Activated T-cell treated with anti-CD3 and anti-CD28 coated beads for 48 hours (primary cell): Measurements from ENCODE around the gene DOC2A.
"Not testable (repeated sequence)": the region's sequence is repeated elsewhere in the genome, so short reads cannot be mapped to it uniquely, and the experiment has no call there.

ENCODE experiments used
- DNase-seq: peaks from one replicate; pipeline ENCODE4 v3.0.0-alpha.2; 2020; ENCODE audit warnings: low read depth

DOC2A gene

GRCh38 chr16:30027588-30028437 is 17.0 kb upstream of the DOC2A start:
- no peak for DNase-seq

GRCh38 chr16:30026449-30026848 is 15.6 kb upstream of the DOC2A start:
- no peak for DNase-seq

DNA sequence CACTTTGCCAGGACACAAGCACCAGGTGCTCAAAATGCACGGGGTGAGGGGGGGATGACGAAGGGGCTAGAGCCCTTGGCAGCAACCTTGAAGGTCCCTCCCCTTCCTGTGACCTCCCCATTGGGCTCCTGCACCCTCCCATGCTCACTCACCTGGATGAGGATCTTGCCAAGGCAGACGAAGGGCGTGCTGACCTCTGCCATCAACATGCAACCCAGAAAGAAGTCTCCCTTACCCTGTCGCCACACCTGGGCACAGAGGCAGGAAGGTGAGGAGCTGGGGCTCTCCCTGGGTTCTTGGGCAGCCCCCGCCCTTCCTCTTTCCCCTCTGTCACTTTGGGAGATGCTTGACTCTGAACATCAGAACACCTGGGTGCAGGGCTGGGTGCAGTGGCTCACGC is 14.7 kb upstream of the DOC2A start:
- DNase-seq, result no peak

DNA sequence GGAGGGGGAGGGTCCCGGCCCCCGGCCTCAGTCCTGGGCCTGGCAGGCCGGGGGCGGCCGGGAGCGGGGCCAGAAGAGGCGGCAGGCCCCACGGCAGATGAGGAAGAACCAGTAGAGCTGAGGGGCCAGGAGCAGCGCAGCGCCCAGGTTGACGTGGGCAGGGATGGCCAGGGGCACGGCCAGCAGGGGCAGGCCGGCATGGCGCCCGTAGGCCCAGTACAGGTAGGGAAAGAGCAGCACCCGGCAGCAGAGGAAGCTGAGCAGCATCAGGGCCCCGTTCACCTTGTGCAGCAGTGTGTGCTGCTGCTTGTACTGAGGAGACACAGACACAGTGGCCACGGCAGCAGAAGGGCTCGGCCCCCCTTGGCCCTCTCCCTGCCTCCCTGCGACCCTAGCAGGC is 14.3 kb upstream of the DOC2A start:
- no peak for DNase-seq

GRCh38 chr16:30024451-30024850 is 13.6 kb upstream of the DOC2A start:
- no peak for DNase-seq

DNA sequence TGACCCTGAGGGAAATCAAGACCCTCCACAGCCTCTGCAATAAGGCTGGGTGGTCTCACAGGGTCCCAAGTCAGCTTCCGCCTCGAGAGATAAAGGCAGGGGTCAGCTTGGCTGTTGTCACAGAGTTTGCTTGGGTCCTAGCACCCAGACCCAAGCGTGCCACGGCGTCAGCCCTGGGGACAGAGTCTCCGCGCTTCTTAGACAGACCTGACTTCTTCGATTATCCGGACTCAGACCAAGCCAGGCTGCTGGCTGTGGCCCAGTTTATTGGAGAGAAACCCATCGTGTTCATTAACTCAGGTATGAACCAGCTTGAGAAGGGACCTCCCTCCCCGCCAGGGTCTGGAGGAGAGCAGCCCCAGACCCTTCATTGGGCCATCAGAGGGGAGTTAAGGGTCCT is 12.8 kb upstream of the DOC2A start:
- no peak for DNase-seq

- no peak for DNase-seq
Observed at GRCh38 chr16:30022887-30023286, 12.1 kb upstream of the DOC2A start, which contains the start of gene C16orf92. Gene C16orf92, plus strand, starts transcription at chr16:30023198. Its CDS starts 143 bp downstream, at chr16:30023341.

GRCh38 chr16:30018731-30019158 is 7.9 kb upstream of the DOC2A start:
- DNase-seq, result no peak

DNA sequence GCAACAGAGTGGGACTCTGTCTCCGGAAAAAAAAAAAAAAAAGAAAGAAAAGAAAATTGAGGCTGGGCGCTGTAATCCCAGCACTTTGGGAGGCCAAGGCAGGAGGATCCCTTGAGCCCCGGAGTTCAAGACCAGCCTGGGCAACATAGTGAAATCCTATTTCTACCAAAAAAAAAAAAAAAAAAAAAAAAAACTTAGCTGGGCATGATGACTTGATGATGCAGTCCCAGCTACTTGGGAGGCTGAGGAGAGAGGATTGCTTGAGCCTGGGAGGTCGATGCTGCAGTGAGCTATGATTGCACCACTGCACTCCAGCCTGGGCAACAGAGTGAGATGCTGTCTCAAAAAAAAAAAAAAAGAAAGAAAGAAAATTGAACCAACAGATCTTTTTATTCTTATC is 7.1 kb upstream of the DOC2A start:
- not testable (repeated sequence) for DNase-seq

- DNase-seq, result no peak
Observed at GRCh38 chr16:30017277-30017656, 6.4 kb upstream of the DOC2A start.

DNA sequence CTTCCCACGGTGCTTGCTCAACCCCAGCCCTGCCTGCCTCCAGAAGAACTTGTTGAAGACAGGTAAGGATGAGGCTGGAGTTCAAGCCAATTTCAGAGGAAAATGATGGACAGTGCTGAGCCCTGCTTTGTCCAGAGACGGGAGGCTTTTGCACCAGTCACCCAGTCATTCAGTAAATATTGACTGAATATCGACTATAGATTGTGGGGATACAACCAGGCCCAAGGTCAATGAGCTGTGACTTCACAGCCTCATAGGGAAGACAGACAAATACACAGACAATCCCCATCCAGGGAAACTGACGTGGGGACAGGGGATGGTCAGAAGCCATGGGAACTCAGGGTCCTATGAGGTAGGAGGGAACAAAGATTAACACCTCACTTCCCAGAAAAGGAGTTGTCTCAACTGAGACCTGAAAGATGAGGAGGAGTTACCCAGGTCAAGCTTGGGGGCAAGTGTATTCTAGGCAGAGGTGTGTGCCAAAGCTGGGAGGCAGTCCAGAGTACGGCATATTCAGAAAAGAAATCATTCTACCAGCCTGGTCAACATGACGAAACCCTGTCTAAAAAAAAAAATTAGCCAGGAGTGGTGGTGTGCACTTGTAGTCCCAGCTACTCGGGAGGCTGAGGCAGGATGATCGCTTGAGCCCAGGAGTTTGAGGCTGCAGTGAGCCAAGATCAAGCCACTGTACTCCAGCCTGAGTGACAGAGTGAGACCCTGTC is 5.9 kb upstream of the DOC2A start:
- DNase-seq, result no peak

DNA sequence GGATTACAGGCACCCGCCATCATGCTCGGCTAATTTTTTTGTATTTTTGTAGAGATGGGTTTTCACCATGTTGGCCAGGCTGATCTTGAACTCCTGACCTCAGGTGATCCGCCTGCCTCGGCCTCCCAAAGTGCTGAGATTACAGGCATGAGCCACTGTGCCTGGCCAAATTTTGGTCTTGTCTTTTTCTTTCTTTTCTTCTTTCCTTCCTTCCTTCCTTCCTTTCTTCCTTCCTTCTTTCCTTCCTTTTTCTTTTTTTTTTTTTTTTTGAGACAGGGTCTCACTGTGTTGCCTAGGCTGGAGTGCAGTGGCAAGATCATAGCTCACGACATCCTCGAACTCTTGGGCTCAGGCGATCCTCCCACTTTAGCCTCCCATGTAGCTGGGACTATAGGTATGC is 4.6 kb upstream of the DOC2A start:
- DNase-seq, result not testable (repeated sequence)

- DNase-seq, result not testable (repeated sequence)
Observed at GRCh38 chr16:30012598-30012997, 1.8 kb upstream of the DOC2A start.

- no peak for DNase-seq
Observed at GRCh38 chr16:30011714-30012504, 1.1 kb upstream of the DOC2A start.

DNA sequence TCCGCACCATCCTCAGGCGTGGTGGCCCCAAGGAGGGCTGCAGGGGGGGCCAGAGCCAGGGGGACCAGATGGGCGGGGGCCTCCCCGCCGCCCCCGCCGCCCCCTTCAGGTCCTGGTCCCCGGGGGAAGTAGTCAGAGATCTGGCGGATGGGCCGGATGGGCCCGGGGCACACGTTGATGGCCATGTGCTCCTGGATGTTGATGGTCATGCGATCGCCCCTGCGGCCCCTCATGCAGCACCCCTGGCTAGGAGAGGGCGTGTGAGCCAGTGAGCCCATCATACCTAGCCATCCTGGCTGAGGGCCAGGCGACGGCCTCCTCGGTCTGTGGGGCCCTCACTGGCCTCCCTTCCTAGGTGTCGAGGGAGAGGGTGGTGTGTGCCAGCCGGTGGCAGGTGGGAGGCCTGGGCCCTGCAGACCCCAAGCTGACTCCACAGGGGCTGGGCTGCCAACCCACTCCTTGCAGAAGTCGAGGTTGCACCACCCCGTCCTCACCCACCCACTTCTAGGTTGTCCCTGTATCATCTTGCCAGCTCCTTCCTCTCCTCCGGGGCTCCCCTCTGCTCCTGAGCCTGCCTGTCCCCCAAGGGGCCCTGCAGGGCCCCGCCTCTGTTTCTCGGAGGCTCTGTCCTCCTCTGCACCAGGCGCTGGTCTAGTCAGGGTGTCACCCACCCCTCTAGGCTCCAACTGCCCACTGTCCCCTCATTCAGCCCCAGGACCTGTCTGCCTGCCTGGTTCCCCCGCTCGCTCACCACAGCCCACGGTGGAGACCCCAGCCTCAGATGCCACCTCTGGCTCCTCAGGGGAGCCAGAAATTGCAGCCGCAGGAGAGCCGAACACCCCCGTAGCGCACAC is 610 bp downstream of the DOC2A start:
- DNase-seq, result no peak

DNA sequence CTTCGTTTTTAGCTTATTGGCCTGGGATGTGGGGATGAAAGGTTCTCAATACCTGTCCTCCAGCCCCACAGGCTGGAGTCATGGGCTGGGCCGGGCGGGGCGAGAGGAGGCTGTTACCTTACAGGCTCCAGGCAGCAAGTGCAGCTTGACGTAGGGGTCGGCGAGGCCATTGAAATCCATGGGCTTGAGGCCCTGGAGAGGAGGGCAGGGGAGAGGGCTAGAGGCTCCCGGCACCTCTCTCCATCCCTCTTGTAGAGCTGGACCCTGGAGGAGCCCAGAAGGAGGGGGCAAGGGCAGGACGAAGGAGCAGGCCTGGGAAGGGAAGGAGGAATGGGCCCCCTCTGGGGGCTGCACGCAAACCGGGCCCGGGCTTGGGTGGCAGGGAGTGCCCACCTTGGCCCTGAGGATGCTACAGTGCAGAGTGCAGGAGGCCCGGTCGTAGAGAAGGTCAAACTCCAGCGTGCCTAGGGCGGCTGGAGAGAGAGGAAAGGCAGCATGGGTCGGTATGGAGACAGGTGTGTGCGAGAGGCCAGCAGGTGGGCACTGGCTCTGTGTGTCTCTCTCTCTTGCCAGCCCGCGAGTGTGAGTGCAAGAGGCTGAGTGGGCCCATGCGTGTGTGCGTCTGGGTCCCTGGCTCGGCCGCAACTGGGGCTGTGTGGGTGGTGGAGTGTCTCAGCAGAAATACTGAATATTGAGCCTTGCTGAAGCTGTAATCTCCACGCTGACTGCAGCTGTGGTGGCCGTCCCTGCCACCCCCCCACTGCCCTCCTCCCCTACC is 1.6 kb downstream of the DOC2A start:
- no peak for DNase-seq

DNA sequence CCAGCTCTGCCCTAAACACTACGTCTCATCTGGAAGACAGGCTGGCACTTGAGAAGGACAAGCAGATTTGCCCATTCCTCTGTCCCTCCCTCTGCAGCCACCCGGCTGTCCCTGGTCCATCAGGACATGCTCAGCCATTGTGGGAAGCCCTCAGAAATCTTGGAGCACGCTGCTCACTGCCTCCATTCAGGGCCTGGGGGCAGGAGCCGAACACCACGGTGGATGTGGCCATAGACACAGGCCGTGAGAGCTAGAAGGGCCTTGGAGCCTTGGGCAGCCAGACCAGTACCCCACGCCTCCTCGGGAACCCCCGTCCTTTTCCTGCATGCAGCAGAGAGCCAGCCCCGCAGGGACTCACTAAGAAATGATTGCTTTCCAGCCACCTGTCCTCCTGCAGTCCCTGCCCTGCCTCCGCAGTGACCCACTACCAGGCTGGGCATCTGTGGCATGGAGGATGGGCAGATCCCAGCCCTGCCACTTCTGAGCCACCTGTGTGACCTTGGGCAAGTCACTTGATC is 3.4 kb downstream of the DOC2A start:
- no peak for DNase-seq

GRCh38 chr16:30006659-30007377 is 4.0 kb downstream of the DOC2A start:
- no peak for DNase-seq

DNA sequence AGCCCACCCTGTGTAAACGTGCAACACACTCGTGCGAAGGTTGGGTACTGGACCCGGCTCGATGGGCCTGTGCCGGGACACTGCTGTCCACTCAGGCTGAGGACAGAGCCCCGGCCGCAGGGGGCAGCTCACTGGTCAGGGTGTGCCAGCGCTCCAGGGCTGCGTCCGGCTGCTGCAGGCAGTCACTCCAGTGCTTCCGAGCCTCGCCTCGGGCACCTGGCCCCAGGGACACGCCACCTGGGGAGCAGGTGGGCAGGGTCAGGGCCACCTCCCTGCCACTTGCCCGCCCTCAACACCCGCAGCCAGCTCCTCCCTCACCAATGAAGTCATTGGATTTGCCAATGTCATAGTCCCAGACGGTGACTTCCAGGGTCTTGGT is 4.7 kb downstream of the DOC2A start:
- no peak for DNase-seq
